ENCODE results near the gene CDR2L.
"Not testable (repeated sequence)": the region's sequence is repeated elsewhere in the genome, so short reads cannot be mapped to it uniquely, and the experiment has no call there.

Gene CDR2L

DNA sequence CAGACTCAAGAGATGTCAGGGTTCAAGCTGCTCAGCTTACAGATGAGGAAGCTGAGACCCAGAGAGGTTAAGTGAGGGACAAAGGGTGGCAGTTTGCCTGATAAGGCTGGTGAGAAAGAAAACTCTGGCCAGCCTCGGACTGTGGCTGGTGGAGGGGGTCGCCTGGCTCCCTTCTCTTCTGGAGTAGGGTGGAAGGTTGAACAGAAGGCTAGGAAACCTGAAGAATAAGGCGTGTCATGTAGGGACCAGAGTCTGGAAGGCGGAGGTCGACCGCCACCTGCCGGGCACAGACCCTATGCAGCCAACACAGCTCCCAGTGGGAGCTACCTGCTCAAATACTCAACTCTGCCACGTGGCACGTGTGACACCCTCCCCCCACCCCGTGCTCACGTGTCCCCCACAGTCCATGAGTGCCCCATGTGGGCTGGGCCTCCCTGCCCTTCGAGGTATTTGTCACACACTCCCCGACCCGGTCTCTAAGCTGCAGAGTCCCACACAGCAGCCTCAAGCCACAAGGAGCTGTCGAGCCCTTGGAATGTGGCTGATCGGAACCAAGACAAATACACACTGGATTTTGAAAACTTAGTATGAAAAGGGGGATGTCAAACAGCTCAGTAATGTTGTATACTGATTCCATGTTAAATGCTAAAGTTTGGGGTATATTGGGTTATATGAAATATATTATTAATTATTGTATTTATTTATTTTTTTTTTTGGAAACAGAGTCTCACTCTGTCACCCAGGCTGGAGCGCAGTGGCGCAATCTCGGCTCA is 26.7 kb upstream of the CDR2L start:
- no peak for DNase-seq

DNA sequence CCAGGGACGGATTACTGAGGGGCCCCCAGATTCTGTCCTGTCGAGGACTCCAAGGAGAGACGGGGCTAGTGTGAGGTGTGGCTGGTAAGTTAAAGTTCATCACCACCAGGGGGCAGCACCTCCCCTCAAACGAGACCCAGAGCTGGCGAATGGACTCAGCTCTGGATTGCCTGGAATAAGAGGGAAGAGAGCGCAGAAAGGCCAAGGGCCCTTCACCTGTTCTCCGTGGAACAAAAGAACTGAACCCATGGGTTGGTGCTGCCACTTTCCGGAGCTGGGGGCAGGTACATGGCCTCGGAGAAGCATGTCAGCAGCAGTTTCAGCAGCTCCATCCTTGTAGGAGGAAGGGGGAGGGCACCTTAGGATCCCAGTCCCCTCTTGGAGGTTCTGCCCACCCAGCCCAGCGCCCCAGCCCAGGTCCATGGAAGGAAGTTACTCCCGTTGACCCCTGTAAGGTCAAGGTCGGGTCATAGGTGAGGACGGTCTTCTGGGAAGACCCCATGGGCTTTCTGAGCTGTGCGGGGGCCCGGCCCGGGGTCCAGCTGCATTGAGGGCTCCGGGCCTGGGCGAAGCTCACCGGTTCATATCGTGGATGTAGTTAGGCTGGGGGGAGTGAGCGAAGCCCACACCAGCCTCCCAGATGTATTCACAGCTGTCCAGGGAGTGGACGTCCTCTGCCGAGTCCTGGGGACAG is 25.6 kb upstream of the CDR2L start:
- peak; percentile 86 for DNase-seq

DNA sequence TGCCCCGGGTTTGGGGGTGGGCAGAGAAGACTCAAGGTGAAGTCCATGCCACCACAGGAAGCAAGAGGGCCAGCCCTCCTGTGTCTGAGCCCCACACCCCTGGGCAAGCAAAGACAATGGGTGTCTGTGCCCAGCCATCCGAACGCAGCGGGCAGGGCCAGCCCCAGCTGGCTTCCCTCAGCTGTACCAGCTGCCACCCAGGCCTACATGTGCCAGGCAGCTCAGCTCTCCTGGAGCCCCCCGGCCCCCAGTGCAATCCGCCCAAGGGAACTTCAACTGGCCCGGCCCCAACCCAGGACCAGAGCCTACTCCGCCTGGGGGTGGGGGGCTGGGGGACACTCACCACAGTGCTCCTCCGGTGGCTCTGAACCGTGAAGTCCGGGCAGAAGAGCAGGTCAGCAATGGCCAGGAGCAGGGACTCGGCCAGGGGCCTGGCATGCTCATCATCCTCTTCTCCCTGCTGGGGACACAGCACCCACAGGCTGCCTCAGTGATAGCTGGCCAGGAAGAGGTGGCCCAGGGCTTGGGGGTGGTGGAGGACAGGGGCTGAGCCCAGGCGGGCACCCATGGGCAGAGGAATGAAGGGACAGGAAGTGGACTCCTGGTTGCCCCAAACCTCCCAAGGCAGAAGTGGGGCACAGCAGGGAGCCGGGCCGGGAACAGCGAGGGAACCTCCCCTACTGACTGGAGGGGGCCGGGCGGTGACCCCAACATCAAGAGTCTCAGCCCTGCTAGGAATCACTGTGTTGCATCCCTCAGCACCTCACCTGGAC is 24.6 kb upstream of the CDR2L start:
- no peak for DNase-seq

DNA sequence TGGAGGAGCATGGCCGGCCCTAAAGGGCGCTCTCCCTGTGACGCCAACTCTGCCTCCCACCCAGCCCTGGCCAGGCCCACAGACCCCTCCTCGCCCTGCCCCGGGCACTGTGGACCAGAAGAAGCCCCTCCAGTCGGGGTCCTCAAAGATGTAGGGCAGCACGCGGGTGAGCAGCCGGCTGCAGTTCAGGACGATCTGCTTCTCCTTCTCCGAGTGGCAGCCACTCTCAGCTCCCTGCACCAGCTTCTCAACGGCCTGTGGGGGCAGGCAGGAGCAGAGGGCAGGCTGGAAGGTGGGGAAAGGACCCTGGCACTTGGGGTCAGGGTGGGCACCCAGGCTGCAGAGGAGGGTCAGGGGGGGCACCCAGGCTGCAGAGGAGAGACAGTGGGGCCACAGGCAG is 23.8 kb upstream of the CDR2L start:
- DNase-seq = no peak

DNA sequence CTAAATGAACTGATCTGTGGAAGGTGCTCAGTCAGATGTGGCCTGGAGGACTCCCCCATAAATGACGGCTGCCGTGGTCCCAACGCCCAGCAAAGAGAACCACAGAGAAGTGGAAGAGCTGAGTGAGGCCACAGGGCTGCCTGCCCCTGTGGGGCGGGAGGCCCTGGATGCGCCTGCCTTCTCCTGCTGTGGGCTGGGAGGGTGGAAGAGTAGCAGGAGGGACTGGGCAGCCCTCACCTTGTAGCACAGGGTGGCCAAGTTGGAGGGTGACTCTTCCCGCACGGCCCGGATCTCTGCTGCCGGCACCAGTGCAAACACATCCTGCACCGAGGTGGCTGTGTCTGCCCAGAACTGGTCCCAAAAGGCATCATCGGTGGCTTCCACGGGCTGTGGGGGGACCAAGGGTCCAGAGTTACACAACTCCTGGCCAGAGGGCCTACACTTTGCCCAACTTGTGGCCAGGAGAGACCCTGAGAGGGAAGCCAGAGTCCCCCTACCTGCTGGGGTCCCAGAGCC is 23.1 kb upstream of the CDR2L start:
- DNase-seq = no peak

DNA sequence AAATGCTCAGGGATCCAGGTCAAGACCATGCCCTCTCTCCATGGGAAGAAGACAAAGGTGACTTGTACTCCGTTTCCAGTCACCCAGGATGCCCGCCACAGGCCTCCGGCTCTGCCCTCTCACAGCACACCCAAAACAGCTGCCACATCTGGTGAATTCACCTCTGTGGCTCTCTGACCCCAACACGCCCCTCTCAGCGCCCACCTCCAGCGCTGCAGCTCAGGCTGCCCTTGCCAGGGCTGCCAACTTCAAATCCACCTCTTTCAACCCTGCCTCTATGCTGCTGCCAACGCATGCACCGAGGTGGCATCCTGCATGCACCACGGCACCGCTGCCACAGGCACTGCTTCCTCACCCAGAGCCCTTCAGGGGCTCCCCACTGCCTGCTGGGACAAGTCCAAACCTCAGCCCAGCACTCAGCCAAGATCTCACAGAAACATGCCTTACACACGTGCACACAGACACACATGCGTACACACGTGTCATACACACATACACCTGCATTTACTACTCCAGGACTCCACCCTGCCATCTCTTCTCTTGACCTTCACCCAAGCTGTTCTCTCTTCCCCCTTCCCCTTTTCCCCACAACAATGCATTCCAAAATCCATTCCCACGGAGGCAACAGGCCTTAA is 22.3 kb upstream of the CDR2L start:
- DNase-seq = no peak

DNA sequence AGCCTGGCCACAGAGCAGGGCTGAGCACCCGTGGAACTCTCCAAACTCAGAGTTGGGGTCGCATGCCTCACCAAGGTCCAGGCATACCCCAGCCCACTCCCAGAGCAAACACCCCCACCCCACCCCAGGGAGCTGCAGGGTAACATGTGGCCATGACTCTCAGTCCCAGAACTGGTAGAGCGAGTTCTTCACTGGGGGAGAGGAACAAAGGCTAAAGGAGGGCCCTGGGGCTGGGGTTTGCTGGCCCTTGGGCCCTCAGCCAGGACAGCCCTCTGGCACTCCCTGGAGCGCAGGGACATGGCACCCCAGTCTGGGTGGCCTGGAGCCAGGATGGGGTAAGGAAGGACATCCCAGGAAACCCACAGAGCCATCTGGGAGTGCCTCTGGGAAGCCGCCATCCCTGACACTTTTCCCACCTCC is 19.1 kb upstream of the CDR2L start:
- no peak for DNase-seq

DNA sequence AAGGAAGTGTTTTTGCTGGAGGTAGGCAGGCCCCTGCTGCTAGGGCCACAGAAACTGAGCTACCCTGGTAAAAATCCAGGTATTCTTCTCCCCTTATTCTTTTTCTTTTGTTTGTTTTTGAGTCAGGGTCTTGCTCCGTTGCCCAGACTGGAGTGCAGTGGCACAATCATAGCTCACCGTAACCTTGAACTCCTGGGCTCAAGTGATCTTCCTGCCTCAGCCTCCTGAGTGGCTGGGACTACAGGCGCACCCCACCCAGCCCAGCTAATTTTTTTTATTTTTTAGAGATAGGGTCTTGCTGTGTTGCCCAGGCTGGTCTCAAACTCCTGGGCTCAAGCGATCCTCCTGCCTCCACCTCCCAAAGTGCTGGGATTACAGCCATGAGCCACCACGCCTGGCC is 17.9 kb upstream of the CDR2L start:
- not testable (repeated sequence) for DNase-seq

DNA sequence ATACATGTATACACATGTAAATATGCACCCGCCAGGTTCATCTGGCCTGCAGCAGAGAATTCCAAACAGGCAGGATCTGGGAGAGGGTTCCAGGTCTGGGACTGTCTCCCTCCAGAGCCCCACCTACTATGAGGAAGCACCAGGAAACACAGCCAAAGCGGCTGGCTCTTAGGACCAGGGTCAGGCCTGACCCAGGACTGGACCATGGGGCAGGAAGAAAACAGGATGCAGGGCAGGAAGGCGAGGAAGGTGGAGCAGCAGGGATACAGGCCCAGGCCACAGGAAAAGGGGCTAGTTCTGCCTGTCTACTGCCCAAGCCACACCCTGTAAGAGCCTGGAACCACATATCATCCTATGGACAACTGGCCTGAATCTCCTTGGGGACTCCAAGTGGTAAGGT is 17.0 kb upstream of the CDR2L start:
- no peak for DNase-seq

DNA sequence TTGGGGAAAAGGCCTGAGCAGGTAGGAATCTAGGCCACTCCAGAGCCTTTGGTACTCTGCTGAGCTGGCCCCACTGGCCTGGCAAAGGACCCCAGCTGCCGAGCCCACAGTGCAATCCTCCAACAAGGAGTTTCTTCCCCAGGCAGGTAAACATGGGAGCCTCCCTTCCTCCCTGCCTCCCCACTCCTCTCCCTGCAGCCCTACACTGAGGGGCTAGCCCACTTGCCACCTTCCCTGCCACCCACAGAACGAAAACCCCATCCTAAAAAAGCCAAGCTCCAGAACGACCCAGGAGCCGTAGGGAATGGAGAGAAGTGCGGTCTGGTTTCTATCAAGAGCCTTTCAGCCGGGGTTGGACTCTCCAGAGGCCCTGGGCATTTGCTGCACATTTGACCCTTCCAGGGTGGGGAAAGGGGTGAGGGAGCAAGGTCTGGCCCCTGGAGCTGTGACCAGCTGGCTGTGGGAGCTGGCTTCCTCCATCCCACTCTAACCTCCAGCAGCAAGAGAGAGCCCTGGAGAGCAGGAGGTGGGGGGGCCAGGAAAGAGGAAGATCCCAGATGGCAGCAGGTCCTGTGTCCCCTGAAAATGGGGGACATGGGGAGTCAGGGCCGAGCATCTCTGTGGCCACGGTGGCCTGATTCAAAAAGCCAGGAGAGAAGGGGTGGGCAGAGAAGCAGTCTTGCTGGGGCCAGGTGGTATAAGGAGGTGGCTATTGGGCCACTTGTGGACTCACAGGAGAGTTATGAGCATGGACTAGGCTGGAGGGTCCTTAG is 16.2 kb upstream of the CDR2L start:
- DNase-seq = no peak

DNA sequence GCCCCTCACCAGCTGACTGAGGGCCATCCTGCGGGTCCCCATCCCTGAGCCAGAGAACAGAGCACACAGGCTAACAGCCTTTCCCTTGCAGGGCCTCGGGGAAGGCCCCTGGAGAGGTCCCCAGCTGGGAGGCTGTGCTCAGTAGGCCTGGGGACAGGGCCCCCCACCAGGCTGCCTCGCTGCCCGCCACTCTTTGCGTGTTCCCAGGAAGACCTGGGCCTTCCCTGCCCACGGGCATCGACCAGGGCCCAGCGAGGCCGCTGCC is 15.7 kb upstream of the CDR2L start:
- DNase-seq = no peak

DNA sequence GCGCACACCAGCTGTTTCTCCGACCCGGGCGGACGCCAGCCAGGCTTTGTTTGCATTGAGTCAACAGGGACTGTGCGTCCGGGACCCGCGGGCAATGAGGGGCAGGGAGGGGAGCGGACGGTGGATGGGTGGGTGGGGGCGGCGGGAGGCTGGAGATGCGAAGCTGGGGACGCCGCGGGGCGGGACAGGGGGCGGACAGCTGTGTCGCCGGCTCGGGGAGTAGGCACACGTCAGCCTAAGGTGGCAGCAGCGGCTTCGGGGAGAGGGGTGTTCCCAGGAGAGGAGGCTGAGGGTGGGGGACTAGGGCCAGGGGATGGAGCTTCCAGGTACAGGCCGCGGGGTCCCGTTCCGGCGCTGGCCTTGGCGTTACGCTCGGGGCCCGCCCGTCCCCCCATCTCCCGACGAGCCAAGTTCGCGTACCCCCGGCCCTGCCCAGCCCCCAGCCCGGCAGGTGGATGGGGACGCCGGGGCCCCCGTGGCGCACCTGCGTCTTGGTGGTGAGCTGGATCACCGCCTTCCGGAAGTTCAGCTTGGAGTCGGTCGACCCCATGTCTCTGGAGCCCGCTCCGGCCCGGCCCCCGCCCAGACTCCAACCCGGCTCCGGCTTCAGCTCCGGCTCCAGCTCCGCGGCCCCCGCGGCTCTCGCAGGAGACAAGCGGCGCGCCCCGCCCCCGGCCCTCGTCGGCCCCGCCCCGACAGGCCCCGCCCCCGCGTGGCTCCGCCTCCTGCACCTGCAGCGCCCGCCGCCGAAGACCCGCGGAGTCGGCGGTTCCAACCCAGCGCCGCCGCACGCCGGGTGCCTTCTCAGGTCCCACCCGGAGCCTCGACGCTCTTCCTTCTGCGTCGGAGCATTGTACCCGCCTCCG is 15.1 kb upstream of the CDR2L start, which contains the start of gene HID1:
Gene HID1, minus strand, starts transcription at position 653 of the 866 bp plus-strand sequence. Its CDS starts 103 bp downstream, at position 550.
- DNase-seq = peak; percentile 48

DNA sequence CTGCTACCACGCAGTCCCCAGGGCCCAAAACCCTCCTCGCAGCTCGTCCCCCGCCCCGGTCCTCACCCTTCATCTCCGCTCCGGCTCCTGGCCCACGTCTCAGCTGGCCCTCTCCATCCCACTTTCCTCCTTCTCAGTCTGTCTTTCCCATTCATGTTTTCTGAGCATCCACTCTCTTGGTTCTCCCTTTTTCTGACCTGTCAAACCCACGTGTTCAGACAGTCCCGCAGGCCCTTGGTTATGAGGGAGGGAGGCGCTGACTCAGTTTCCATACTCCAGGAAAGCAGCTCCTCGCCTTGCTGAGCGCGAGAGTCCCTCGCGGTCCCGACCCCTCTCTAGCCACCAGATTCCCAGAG is 14.5 kb upstream of the CDR2L start:
- no peak for DNase-seq

DNA sequence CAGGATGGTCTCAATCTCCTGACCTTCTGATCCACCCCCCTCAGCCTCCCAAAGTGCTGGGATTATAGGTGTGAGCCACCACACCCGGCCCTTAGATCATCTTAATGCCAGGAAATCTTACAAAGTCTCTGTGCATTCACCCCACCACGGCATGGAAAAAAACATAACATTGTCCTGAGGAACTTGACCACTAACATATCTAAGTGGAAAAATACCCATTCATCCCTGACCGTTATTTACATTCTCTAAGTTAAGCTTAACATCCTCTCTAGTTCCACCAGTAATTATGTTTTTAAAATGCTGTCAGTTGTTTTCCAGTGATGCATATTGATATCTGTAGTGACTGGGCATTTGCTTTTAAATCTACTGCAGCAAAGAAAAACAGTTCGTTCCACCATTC is 11.5 kb upstream of the CDR2L start:
- DNase-seq = no peak

DNA sequence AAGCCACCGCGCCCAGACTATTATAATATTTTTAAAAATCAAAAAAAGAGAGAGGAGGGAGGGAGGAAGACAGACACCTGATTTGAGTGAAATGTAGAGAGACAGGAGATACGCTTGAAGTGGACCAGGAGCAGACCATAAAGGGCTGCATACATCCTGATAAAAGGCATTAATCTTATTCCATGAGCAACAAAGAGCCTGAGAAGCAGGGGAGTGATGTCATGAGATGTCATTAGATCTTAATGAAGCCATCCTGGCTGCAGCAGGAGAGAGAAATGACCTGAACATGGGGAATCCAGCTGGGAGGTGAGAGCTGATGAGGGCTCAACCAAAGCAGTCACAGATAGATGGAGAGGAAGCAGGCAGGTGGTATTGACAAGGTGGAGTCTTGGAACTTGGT is 9.6 kb upstream of the CDR2L start:
- no peak for DNase-seq

DNA sequence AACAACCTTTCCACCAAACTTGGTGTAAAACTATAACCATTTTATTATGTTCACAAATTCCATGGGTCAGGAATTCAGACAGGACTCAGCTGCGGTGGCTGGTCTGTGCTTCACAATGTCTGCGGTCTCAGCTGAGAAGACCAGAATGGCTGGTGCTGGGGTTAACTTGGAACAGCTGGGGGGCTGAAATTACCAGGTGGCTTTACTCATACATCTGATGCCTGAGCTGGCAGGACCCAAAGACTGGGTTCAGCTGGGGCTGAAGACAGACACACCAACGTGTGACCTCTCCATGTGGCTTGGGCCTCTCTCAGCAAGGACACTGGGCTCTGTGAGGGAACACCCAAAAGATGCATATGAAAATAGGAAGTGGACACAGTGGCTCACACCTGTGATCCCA is 9.2 kb upstream of the CDR2L start:
- no peak for DNase-seq

DNA sequence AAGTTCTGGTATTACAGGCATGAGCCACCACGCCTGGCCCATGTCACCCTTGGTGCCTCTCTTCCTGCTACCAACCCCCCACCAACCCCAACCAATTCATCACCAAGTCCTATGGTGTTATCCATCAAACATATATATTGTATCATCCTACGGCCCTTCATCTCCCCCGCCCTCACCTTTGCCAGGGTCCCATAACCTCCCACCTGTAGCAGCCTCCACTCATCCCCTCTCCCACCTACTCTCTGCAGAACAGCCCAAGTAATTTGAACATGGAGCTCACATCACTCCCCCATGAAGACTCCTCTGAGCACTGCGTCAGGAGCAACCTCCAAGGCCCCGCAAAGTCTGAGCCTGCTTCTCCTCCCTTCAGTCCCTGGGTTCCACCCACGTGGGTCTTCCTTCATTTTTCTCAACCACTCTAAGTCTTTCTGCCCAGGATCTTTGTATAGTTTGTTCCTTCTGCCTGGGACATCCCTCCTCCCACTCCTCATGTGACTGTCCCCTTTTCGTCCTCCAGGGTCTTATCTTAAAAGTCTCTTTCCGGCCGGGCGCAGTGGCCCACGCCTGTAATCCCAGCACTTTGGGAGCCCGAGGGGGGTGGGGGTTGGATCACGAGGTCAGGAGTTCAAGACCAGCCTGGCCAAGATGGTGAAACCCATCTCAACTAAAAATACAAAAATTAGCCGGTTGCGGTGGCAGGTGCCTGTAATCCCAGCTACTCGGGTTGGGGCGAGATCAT is 7.9 kb upstream of the CDR2L start:
- DNase-seq = no peak

DNA sequence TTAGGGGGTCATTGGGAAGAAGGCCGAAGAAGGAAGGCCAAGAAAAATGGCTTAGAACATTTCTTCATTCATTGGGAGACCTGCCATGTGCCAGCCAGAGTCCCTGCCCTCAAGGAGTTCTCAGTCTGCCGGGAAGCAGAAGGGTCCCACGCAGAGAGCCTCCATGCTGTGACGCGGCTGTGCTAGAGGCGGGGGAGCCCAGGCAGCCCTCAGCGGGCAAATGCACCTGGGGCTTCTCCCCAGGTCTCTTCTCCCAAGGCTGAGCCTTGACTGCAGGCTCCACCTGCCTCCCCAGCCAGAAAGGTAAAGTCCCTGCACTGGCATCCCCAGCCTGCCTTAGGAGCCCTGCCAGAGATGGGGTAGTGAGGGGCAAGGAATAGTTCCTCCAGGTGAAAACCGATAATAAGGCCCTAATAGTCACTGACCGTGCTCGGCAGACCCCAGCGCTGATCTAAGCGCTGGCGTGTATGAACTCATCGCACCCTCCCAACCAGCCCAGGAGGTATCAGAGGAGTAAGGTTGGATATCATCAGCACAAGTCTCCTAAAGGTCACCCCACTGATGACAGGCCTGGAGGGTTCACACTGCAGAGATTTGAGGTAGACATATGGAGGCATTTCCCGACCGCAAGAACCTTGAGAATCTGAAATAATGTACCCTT is 6.0 kb upstream of the CDR2L start:
- no peak for DNase-seq

DNA sequence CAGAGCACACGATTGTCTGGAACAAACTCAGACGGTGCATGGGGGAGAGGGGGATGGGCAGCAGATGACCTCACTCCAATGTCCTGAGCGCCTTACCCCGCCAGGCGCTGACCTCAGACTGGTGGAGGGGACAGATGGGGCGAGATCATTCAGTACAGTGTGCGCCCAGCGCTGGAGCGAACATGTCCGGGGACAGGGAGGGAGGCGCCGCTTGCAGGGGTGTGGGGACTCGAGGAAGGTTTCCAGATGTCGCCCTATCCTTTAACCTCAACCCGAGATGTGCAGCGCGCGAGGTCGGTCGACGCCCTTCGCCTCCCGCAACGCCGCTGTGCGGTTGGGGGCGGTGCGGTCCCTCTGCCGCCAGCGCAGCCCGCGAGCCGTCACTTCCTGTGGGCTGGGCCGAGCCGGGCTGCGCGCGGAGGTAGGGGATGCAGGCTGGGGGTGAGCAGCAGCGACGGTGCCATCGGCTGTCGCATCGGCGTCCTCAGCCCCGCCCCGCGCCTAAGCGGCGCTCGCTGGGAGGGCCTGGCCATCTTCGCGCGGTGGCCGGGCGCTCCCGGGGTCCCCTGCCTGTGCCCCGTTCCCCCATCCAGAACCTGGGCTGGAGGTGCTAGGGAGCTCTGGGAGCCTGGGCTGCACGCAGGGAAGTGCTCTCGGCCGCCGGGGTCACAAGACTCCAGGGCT is 5.3 kb upstream of the CDR2L start:
- DNase-seq = peak; percentile 69

Measured in EL (cell line).